Measurements from ENCODE around the gene SGSM2. TPM values are rescaled to one million over a fixed set of nuclear protein-coding genes. Genes with fewer than 3 reads are reported as not detected.

Gene SGSM2
- total and polyA plus RNA-seq, 2 experiments from 2014 or later = 99.3 to 106 TPM

DNA sequence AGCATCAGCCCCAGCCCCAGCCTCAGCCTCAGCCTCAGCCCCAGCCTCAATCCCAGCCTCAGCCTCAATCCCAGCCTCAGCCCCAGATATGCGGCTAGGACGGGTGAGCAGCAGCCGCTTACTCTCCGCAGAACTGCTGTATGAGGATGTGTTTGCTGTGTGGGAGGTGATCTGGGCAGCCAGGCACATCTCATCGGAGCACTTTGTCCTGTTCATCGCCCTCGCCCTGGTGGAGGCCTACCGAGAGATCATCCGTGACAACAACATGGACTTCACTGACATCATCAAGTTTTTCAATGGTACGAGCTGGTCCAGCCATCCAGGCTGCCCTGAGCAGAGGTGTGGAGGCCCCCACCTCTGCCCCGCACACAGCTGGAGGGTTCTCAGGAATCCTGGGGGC is 41.6 kb downstream of the SGSM2 start:
- H3K36me3 ChIP-seq = peaks cover 3% of the 10 kb centered on the region

DNA sequence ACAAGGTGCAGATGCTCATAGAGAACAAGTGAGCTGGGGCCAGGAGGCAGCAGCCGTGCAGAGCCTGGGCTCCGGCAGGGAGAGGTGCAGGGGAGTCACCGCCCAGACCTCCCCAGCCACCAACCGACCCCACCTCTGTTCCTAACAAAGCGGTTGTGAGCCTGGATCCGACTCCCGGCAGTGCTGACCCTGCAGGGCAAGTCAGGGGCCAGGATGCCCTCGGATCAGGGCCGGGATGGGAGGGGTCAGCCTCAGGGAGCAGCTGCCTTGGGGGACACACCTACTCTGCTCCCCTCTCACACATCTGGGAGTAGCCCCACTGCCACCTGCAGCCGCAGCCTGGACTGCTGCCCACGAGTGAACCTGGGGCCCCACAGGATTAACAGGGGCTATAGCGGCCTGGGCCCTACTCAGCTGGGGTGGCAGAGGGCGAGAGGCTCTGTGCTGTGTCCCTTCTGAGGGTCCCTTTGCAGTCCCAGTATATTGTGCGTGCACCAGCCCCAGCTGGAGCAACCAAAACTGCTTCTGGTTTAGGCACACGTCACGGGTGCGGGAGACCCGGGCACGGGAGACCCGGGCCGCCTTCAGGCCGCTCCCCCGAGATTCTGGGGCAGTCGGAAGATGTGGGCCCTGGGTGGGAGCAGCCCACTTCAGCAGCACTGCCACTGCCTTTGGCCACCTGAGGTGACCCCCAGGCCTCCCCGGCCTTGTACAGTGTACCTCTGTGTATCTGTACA is 42.4 kb downstream of the SGSM2 start:
- Histone ChIP-seq H3K27me3 (no peaks in the 10 kb centered on the region), H3K36me3 (peaks cover 3% of the 10 kb centered on the region), H3K4me3 (no peak overlapping the region), H3K27ac (no peak overlapping the region), H3K4me1 (ENCODE audit: low read depth) (peaks cover 20% of the 10 kb centered on the region), H3K9me3 (ENCODE audit: low read depth) (no peaks in the 10 kb centered on the region)
- TF ChIP-seq, protein P1, sequence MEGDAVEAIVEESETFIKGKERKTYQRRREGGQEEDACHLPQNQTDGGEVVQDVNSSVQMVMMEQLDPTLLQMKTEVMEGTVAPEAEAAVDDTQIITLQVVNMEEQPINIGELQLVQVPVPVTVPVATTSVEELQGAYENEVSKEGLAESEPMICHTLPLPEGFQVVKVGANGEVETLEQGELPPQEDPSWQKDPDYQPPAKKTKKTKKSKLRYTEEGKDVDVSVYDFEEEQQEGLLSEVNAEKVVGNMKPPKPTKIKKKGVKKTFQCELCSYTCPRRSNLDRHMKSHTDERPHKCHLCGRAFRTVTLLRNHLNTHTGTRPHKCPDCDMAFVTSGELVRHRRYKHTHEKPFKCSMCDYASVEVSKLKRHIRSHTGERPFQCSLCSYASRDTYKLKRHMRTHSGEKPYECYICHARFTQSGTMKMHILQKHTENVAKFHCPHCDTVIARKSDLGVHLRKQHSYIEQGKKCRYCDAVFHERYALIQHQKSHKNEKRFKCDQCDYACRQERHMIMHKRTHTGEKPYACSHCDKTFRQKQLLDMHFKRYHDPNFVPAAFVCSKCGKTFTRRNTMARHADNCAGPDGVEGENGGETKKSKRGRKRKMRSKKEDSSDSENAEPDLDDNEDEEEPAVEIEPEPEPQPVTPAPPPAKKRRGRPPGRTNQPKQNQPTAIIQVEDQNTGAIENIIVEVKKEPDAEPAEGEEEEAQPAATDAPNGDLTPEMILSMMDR (IDR thresholded peaks at IDR 0.05; ENCODE audit: low read depth, low read length) = no peak
- no peak for DNase-seq (ENCODE audit: low read depth in 1 of 2, low spot score in 1 of 2)

More for the DNA sequence above, 41.6 kb downstream of the SGSM2 start:
- Histone ChIP-seq H3K4me1 (ENCODE audit: low read depth) (peaks cover 13% of the 10 kb centered on the region), H3K9me3 (ENCODE audit: low read depth) (no peaks in the 10 kb centered on the region), H3K27ac (no peak overlapping the region), H3K27me3 (no peaks in the 10 kb centered on the region), H3K4me3 (no peak overlapping the region)
- no peak for DNase-seq (ENCODE audit: low read depth in 1 of 2, low spot score in 1 of 2)
- TF ChIP-seq, protein P1 (IDR thresholded peaks at IDR 0.05; ENCODE audit: low read depth, low read length) = no peak

DNA sequence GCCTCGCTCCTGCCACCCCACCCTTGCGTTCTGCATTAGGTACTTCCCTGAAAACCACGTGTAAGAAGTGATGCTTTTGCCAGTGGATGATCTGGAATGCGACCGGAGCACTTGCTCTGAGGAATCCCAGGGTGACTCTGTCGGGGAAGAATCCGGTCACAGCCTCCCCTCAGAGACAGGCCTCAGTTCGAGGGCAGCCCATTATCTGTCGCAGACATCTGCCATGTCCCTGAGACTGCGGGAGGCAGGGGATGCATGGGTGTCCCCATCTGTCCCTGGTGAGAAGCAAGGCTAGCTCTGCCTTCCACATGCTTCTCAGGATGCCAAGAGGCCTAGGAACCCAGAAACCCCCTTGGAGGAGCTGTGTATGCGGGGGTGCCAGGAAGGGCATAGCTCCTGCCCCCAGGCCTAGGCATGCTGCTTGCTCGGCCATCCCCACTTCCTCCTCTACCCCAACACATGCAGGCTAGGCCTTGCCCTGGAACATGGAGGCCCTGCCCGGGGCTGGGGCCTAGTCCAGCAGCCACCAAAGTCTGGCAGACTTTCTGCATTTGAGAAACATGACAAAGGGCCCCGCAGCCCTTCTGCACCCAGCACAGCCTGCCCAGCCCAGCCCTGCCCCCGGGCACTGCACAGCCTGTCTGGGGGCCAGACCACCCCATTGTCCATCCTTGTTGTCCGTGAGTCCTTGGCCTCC is 43.1 kb downstream of the SGSM2 start:
- DNase-seq (ENCODE audit: low read depth in 1 of 2, low spot score in 1 of 2) = no peak
- H3K4me3 ChIP-seq = no peak overlapping the region
- no peaks in the 10 kb centered on the region for H3K9me3 ChIP-seq (ENCODE audit: low read depth)
- peaks cover 27% of the 10 kb centered on the region for H3K4me1 ChIP-seq (ENCODE audit: low read depth)
- H3K36me3 ChIP-seq = peaks cover 2% of the 10 kb centered on the region
- TF ChIP-seq, protein P1 (IDR thresholded peaks at IDR 0.05; ENCODE audit: low read depth, low read length) = no peak
- H3K27me3 ChIP-seq = no peaks in the 10 kb centered on the region
- H3K27ac ChIP-seq = no peak overlapping the region

DNA sequence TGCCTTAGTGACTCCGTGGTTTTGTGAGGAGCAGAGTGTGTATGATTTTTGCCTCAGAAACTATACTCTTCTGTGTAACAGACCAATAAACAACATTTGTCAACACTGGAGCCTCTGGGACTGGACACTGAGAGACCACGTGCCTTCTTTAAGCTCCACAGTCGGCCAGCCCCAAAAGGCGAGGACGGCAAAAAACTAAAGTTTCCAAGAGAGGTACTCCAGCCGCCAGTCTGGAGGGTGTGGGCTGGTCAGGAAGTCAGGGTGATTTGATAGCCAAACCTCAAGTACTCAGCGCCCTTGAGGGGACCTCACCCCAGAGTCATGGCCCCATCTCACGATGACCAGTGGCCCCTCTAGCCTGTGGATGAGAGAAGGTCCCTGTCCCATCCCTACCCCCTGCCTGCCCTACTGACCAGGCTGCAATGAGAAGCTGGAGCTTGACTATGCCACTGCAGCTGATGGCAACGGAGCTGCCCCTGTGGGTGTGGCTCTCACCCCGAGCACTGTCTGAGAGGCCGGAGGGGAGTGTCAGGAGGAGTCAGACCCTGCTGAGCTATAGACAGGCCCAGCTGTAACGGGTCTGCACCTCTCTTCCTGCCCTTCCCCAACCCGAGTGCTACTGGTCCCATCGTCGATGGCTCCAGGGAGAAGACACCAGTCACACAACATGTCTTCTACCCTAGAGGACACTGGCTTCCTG is 43.8 kb downstream of the SGSM2 start:
- Histone ChIP-seq H3K9me3 (ENCODE audit: low read depth) (no peaks in the 10 kb centered on the region), H3K27me3 (no peaks in the 10 kb centered on the region), H3K4me1 (ENCODE audit: low read depth) (peaks cover 34% of the 10 kb centered on the region), H3K27ac (no peak overlapping the region), H3K36me3 (no peaks in the 10 kb centered on the region), H3K4me3 (no peak overlapping the region)
- no peak for DNase-seq (ENCODE audit: low read depth in 1 of 2, low spot score in 1 of 2)
- TF ChIP-seq, protein P1 (IDR thresholded peaks at IDR 0.05; ENCODE audit: low read depth, low read length) = no peak

DNA sequence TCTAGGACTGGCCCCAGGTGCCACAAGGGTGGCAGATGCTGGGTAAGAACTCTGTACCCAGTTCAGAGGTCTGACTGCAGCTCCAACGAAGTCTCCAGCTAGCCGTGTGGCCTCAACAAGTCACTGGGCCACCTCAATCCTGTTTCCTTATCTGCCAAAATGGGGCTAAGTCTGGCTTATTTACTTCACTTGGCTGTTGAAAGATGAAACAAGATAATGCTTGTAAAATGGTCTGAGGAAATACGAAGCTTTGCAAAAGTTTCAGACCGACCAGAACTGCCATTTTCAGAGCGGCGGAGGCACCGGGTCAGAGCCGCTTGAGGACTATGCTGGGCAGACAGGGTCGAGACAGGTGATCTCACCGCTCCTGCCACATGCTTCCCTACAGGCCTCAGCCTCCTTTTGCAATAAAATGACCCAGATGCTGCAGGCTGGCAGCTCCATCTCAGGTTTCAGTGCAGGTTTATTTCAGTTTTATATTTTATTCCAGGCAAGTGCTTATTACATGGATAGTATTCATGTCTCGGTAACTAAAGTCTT is 46.4 kb downstream of the SGSM2 start:
- no peak for DNase-seq (ENCODE audit: low read depth in 1 of 2, low spot score in 1 of 2)
- Histone ChIP-seq H3K4me1 (ENCODE audit: low read depth) (peaks cover 34% of the 10 kb centered on the region), H3K9me3 (ENCODE audit: low read depth) (no peaks in the 10 kb centered on the region), H3K27me3 (no peaks in the 10 kb centered on the region), H3K36me3 (peaks cover 6% of the 10 kb centered on the region), H3K4me3 (no peak overlapping the region), H3K27ac (peak overlapping the region; percentile 54)
- TF ChIP-seq, protein P1 (IDR thresholded peaks at IDR 0.05; ENCODE audit: low read depth, low read length) = no peak
